Raji (cell line): ENCODE data around the gene PRDM16.

Experiments
- POLR2A ChIP-seq: IDR thresholded peaks from 2 replicates; pipeline ENCODE4 v1.6.1; 2011; ENCODE audit warnings: low read depth, low read length, control low read depth; ENCODE audit not compliant: insufficient read depth

Gene PRDM16

DNA sequence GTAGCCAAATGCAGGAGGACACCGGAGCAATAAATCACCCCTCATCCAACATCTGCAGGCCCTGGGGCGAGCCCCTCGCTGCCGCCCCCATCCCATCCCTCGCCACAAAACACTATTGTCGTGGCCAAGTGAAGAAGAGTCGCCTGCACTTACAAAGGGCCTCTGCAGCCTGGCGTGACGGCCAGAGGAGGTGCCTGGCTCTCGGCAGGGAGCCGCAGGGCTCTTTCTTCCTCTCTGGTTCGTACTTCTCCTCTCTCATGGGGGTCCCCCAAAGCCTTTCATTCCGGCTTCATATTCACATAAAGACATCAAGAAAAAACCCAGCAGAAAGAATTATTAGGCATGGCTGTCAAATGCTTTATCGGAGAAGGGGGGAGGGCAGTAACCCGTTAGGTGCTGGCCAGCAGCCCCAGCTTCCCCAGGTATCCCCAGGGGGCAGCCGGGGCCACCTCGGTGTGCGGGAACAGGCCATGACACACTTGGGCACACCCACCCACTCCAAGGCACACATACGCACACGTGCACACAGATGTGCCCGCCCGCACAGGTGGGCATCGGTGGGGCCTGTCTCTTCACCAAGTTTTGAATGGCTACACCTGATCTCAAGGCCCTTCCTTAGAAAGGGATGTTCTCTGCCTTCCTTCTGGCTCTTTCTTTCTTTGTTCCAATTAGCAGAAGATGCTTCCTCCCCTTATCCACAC is 149.1 kb downstream of the PRDM16 start:
- TF ChIP-seq POLR2A = no peak

DNA sequence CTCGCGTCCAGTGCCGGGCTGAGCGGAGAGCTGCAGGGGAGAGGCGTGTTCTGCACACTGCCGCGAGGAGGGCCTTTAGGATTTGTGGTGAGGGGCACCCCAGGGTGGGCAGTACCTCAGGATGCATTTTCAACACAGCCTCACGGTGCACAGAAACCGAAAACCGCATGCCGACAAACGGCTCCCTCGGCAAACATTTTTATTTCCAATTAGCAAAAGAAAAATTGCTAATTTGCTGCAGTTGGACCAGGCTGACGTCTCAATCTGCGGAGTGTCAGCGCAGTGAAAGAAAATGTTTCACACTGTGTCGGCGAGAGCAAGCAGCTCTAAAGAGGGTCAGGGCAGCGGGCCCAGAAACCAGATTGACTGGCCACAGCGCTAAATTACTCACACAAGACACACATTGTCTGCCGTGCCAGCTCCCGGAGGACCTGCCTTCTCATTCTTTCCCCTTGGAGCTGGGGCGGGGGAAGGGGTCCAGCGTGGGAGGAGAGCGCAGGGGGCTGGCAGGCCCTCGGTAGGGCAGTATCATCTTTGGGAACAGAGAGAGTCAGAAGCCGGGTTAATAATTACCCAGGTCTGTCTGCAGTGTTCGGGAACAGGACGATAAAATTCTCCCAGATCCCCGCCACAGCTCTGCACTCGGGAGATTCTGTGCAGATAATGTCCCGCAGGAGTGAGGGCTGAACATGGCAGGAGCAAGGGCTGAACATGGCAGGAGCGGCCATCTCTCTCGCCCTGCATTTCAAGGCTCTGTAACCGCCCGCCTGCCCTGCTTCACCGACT is 150.2 kb downstream of the PRDM16 start:
- no peak for TF ChIP-seq POLR2A

DNA sequence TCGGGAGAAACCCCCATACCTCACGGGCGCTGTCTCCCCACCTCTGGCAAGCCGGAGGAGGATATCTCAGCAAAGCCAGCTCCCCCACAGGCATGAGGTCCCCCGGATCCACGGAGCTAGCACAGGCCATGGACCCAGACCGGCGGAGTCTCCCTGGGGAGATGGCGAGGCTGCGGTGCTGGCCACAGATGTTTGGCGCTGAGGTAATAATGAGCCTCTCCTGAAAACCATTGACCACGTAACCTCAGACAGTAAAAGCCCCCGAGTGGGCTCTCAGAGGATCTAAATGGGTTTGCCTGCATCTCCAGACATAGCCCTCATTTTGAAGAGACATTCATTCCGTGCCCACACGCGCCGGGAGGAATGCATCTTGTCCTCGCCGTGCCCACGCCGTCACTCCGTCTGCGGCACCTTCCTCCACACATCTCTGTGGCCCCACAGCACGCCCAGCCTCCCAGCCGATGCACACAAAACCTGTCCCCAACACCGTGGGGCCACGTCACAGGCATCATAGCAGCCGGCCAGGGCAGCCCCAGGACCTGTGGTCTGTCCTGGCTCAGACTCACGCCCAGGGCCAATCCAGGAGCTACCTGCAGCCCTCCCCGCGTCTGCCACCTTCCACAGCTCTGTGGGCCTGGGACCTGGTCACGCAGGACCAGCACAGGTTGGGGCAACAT is 150.9 kb downstream of the PRDM16 start:
- no peak for TF ChIP-seq POLR2A

DNA sequence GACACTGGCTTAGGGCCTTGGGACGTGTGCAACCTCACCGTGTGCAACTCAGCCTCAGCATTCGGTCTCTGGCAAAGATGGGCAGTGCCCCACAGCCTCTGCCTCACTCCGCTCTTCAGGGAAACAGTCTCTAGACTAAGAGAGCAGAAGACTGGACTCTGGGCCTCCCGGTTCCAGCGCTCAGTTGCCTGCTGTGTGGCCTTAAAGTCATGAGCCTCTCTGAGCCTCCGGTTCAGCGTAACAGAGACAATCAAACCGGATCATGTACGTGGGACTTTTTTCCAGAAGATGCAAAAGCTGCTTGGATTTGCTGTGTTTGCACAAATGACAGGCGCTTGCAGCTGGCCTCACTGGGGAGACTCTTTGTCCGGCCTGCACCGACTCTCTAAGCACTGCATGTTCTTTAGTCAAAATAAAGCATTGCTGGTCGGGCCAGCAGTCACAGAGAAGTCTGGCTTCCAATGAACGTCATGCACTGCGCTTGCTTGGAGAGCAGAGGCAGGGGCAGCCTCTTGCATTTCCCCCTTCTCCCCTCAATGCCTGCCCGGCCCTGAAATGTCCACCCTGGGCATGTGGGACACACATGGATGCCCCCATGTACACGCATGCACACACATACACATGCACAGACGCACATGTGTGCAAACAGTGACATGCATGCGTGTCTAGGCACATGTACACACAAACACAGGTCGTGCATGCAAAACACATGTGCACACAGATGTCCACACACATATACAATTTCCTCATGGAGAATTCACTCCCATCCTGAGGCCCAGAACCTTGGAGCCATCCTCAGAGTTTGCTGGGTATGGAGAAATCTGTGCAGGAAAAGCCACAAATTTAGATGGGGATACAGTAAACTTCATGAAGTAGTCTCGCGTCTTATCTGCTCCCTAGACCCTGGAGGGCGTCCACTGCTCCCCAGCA is 152.4 kb downstream of the PRDM16 start:
- no peak for TF ChIP-seq POLR2A

DNA sequence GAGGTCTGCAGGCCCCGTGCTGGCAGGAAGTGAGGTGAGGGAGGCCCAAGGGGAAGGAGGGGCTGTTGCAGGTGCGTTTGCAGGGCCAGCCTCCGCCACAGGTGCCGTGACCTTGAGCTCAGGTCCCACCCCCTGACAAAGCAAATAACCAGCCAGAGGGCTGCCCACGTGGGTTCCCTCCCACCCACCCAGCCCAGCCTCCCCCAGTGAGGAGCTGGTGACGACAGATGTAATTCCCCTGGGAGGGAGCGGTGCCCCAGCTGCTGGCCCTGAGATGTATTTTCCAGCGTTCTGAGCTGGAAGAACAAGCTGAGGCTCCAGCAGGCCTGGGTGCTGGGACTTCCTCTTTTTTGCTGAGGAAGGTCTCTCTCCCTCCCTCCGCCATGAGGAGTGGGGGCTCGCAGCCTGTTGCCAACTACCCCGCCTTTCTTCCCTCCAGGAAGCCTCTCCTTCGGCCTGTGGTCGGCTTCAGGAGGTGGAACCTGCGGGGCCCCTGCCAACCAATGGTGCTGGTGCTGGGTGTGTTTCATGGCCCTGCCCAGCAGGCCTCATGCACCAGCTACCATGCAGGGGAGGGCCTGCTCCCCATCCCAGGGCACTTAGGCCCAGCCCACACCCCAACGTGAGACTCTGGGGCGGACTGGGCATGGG is 153.2 kb downstream of the PRDM16 start:
- no peak for TF ChIP-seq POLR2A

DNA sequence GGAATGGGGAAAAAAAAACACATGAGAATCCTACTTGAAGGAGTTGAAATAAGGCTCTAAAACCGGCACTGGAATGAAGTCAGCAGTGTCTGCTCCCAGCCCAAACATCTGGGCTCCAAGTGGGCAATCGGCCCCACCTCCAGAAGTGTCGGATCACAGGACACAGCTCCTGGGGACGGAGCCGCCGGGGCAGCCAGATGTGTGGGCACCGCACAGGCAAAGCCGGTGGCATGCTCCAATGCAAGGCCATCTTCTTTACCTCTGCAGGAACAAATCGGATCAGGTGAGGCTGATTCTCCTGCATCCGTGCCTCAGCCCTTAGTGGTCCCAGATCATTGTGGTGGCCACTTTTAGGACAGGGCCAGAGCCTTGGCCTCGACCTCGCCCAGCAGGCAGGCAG is 156.7 kb downstream of the PRDM16 start:
- no peak for TF ChIP-seq POLR2A

DNA sequence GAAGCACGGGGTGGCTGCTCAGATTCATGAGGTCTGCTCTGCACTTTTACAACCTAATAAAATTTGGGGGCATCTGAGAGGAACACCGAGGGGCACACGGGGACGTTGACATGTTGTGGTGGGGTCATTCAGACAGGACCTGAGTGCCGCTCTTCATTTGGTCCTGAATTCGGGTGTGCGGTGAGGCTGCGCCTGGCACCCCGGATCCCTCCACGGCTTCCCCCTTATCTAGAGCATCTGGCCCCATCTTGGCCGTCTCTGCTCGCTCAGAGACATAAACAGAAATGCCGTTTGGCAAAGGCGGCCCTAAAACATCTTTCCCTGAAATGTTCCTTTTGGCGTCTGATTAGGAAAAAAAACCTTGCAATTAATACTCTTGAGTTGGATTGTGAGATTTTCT is 157.2 kb downstream of the PRDM16 start:
- TF ChIP-seq POLR2A = no peak

DNA sequence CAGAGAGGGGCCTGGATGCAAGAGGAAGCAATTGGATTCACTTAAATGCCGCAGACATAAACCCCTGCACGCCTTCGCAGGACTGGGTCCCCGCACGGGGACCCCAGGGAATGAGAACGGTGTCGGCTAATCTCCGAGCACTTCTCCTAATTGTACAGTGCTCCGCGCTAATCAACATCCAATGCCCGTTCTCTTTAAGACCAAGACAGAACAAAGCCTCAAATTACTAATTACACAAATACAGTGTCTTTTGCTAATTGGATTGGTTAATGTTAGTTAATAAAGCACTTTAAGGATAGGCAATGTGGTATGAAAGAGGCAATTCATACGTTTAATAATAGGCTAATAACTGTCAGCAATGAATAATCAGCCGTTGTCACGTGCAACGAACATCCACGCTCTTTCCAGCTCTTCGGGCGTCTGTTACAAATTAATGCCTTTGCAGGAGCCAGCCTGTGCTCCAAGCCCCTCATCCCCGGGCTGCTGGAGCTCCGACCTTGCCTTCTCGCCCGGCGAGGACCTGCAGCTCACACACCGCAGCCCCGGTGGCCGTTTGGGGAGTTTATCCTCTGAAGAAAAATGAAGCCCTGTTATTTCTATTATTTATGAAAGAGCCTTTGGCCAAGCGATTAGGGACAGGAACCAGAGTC is 157.8 kb downstream of the PRDM16 start:
- TF ChIP-seq POLR2A = no peak

DNA sequence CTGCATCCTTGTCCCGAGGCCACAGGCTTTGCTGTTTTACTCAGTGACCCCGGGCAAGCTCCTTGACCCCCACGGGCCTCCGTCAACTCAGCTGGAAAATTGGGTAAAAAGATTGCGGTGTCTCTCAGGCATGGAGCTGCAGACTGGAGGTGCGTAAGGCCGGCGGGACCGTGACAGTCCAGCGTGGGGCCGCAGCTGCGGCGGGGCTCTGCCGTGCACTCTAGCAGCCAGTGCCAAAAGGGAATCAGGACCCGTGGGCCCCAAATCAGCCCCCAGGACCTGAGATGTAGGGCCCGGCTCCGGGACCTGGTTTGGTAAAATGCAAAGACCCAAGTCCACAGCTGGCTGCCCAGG is 158.3 kb downstream of the PRDM16 start:
- TF ChIP-seq POLR2A = no peak

DNA sequence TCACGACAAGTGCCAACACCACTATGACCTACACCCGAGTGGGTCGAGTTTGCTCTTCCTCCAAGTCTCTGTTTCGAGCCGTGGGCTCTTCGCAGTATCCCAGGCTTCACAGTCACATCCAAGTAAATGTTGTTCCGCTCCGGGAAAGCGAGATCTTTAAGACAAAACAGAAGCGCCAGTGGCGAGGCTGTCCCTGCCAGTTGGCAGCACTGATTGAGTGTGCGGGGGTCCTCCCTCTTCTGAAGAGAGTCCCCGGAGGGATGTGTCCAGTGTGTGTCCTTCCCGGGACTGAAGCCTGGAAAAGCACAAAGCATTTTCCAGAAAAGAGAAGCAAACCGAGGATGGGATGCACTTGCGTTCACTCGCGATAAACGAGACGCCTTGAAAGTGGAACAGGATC is 158.9 kb downstream of the PRDM16 start:
- TF ChIP-seq POLR2A = no peak

DNA sequence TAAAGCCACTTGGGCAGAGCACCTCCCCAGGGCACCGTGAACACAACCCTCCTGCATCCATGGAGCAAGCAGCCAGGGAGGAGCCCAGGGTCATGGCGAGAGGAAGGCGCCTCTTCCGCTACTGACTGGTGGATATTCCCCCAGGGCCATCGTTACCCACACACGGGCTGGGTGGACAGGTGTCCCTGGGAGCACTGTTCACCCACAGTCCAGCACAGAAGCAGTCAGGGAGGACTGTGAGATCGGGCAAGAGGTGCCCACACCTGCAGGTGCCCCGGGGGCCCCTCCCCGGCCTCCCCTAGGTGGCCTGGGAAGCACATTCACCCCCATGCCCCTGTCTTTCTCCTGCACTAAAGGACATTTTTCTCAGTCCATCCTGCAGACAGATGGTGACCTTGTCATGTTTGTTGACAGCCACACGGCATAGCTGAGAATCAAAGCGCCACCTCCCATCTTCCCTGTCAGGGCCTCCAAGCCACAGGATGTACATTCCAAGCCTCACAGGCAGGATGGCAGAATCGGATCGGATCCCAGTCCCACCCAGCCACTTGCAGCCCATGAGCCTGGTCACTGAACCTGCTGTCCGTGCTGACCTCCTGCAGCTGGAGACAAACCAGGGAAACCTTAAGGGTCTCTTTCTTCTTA is 160.2 kb downstream of the PRDM16 start:
- TF ChIP-seq POLR2A = no peak

DNA sequence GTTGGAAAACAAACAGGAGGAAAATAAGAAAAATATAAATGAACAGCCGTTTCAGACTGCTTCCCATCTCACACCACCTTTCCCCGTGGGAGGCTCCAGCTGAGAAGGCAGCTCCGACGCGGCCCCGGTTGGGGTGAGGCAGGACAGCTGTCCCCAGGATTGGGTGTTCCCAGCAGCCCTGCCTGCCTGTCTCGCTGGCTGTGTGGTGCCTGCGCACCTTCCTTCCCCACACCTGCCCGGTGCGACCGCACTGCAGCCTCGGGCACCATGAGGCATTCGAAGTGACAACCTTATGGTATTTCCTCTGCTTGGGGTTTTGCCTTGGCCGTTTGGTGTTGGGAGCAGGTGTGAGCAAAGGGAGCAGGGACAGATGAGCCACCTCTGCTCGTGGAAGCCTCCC is 161.6 kb downstream of the PRDM16 start:
- no peak for TF ChIP-seq POLR2A

DNA sequence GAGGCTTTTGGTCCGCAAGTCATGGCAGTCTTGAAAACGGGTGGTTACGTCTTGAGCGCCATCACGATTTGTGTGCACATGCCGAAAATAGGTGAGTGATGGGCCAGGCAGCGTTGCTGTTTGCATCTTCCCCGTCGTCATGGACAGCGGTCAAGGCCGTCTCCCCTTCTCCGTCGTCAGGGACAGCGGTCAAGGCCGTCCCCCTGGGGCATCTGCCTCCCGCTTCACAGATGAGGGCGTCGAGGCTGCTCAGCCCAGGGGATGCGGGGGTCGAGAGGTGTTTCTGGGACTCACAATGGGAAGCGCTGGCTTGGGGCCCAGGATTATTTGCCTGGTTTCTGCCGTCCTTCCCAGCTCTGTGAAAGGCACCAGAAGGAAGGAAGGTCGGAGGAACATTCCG is 162.2 kb downstream of the PRDM16 start:
- TF ChIP-seq POLR2A = no peak

DNA sequence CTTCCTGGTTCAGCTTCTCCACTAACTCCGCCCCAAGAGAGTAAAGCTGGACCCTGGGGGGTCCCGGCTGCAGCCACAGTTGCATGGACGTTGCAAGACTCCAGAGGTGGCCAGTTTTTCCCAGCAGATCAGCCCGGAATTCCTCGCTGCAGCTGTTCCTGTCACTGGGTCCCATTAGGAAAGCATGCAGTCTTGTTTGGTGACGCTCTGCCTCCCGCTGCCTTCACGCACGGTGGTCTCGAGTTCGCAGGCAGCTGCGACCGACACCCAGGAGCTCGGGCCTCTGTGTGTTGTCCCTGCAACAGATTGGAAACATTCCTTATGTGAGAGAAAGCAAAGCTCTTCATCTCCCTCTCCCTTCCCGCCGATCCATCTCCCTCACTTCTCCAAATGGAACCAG is 162.8 kb downstream of the PRDM16 start:
- TF ChIP-seq POLR2A = no peak

DNA sequence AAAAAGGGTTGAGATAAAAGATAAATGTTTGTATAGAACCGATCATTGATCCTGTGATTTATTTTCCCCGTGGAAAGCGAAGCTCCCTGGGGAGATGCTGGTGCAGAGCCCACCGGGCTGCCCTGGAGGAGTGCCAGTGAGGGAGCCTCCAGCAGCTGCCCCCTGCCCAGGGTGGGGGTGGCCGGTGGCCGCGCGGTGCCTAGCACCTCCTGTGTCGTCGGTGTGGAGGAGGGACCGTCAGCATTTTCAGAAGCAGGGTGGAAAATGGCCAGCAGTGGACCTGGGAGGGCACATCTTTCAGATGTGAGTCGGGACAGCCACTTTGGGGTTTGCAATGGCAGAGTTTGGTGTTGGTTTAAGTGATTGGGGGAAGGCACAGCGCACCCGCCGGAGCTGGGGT is 164.0 kb downstream of the PRDM16 start:
- TF ChIP-seq POLR2A = no peak
